NCI-H1436 treated with DMSO at 0.1 percent for 48 hours (cell line): Measurements from ENCODE around the gene HSP90AB1.
A peak's percentile ranks its signal among the peaks of the same experiment; 100 is the strongest.

ENCODE experiments used
- DNase-seq: peaks from one replicate; lab custom pipeline; 2025; lab: John Stamatoyannopoulos, UW

Gene HSP90AB1

DNA sequence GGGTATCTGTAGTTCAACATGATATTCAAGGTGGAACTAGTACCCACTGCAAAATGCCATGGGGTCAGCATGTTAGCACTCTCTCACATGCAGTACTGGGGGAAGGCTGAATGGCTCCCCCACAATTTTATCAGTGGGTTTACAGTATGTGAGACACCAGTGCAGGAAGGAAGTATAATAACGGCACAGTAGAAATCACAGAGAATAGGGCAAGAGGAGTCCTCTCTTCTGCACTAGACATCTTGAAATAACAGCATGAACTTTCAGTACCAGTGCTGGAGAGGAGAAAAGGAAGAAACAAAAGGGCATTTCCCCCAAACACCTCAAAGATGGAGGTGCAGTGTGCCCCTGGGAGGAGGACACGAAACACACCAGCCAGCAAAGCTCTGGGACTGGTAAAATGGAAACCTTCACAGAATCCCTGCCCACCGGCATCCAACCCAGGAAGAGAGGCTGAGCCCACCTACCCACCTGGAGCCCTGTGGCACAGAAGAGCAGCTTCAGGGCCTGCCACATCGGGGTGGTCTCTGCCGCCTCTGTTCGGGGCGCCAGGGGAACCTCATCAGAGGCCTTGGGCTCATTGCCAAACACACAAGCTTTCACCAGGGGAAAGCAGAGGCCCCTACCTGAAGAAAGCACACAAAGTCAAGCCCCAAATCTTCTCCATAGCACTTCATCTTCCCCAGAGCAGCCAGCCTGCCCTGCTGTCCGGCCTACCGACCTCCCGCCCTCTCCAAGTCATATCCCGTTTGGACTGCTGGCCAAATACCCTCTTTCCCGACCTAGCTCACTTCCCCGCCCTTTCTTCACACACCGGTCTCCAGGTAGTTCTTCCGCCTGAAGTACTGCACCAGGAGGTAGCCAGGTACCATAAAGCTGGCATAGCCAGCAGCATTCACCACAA, 9.2 kb downstream of the HSP90AB1 start:
- no peak for DNase-seq

- no peak for DNase-seq
Observed at GRCh38 chr6:44256775-44257024, 9.8 kb downstream of the HSP90AB1 start.

DNA sequence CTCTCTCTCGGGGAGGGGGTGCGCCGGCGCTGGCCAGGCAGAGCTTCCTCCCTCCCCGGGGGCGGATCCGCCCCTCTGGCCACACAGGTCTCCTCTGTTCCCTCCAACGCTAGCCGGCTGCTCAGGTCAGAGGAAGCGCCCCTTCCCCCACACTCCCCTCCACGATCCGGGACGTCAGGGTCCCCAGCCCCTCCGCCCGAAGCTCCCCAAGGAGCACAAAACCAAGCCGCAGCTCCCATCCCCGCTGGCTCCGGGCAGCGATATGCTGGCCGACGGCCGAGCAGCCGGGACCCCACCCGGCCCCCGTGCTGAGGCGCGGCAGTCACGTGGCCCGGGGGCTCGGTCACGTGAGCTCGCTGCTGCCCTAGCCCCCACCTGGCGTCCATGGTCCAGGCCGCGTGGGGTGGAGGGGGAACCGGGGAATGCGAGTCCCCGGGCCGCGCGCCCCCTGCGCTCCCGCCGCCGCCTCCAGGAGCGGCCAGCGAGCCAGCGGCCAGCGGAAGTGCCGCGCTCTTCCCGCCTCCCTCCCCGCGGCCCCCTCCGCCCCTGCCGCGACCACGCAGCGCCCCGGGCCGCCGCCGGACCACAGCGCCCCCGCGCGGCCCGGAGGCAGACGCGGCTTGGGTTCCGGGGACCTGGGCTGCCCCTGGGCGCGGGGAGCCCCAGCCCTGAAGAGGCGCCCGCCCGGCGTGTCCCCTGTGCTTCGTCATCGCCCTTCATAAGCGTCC, 10.3 kb downstream of the HSP90AB1 start, which contains the start of gene SLC35B2:
Gene SLC35B2, minus strand, starts transcription at position 504 of the 728 bp plus-strand sequence. Its CDS starts 118 bp downstream, at position 386.
- DNase-seq, result no peak

DNA sequence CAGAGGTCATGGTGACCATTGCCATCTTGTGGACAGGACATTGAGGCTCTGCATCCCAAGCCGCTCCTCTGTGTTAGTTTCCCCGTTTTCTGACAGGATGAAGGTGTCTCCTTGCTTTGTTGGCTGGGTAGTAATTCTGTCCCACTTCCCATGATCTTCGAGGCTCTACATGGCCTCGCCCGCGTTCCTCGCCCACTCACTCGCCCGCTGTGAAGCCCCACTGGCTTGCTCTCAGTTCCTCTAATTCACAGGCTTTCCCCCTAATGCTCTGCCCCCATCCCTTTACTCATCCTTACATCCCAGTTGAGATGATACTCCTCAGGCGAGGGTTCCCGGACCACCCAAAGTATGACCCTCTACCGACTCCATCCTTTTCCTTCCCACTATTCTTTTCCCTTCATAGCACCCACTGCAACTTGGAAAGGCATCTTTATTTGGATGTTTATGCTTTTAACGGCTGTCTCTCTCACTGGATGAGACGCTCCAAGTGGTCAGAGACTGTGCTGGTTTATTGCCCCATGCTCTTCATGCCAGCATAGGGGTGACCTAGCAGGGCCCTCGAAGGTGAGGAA, 10.9 kb downstream of the HSP90AB1 start:
- no peak for DNase-seq

DNA sequence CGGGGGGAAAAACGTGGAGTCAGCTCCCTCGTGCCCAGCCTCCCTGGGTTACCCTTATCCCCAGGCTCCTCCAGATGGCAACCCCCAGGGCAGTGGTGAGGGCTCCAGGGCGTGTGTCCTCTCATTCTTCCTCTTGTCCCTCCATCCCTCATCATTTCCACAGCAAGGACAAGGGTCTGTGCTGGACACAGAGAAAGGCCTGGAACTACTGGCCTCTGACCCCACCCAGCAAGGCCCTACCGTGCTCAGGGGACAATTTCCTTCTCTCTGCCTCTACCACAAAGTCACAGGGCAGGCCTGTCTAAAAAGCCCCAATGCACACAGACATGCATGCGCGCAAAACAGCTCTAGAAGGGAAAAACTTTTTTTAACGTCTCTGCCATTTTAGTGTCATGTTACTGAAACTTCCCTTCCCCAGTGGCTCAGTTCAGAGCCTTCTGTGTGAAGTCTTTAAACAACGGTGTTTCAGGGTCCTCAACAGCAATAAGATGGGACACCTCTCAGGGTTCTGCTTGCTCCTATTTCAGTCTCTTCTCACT, 11.5 kb downstream of the HSP90AB1 start:
- DNase-seq, result no peak

GRCh38 chr6:44258921-44259320, 12.0 kb downstream of the HSP90AB1 start:
- no peak for DNase-seq

DNA sequence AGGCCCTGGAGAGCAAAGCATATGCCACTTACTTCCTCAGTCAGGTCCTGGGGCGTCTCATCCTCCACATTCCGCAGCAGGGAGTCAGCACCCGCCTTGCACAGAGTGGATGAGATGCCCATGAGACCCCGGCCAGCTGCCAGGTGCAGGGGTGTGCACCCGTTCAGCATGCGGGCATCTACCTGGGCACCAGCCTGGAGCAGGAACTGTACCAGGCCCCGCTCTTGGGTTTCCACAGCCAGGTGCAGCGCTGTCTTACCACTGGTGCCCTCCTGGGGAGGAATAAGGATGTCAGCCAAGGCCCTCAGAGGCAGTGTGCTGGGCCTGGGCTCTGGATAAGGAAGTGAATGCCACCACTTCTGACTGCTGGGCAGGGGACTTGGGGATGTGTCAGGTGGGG, 13.1 kb downstream of the HSP90AB1 start:
- DNase-seq, result no peak

DNA sequence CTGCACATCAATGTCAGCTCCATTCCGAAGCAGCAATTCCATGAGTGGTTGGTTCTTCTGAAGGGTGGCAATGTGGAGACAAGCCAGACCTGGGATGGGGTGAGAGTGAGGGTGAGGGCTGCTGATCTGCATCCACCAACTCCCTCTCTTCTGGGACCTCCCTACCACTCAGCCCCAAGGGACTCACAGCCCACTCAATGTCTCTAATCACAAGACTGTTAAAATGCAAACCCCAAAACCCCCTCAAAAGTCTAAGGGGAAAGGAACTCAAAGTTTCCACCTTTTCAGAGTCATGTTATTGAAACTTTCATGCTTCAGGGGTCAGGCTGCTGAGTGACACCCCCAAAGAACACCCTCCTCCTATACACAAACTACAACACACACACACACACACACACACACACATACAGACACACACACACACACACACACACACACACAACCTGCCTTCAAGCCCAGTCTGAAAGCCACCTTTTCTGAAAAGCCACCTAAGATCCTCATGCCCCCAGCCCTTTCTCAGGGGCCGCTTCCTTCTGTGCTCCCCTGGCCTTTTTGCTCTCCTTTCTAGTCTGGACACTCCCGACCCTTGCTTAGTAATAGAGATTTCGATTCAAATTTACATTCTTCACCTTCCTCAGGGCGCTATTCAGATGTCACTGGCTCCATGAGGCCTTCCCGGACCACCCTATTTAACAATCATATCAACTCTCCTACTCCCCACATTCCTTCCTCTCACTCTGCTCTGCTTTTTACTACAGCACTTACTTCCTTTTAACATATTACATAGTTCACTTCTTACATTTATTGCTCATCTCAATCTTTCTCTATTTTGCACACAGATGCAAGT, 13.8 kb downstream of the HSP90AB1 start:
- no peak for DNase-seq

GRCh38 chr6:44261581-44261980, 14.7 kb downstream of the HSP90AB1 start:
- no peak for DNase-seq

GRCh38 chr6:44262467-44263353, 15.8 kb downstream of the HSP90AB1 start:
- DNase-seq, result no peak

GRCh38 chr6:44263354-44264100, 16.6 kb downstream of the HSP90AB1 start:
- no peak for DNase-seq

DNA sequence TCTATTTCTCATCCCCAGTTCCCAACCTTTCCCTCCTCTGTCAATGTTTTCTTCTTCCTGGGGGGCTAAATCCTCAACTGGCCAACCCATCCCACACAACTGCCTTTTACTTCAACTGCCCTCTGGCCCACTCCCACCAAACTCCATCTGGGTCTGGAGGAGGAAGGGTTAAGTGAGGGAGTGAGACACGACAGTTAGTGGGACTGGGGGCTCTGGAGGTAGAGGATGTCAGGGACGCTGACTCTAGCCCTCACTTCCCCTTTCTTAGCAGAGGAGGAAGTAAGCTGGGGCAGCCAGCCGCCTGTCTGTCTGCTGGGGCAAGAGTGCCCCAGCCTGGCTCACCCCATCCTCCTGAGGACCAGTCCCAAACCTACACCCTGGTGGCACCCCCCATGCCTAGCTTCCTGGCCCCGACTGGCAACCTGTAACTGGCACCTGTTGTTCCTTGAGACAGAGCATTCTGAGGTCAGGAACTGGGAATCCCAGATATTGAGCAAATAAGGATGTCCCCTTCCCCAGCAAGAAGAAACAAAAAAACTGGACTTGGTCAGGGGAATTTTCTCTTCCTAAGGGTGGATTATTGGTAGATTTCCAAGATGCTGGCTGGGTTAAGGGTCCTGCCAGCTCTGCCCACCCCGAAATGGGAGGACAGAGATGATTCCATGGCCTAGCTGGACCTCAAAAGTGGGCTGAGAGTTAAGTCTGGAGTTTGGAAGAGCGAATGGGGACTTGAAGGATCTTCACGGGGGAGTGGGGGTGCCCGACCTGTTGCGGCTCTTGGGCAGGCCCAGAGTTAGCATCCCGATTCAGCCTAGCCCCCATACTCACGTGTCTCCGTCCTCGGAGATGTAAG, 17.5 kb downstream of the HSP90AB1 start:
- DNase-seq, result no peak

GRCh38 chr6:44265007-44265721, 18.3 kb downstream of the HSP90AB1 start, which contains the start of gene NFKBIE:
Gene NFKBIE, minus strand, starts transcription at chr6:44265551. Its CDS starts 205 bp downstream, at chr6:44265346.
- peak; percentile 35 for DNase-seq

DNA sequence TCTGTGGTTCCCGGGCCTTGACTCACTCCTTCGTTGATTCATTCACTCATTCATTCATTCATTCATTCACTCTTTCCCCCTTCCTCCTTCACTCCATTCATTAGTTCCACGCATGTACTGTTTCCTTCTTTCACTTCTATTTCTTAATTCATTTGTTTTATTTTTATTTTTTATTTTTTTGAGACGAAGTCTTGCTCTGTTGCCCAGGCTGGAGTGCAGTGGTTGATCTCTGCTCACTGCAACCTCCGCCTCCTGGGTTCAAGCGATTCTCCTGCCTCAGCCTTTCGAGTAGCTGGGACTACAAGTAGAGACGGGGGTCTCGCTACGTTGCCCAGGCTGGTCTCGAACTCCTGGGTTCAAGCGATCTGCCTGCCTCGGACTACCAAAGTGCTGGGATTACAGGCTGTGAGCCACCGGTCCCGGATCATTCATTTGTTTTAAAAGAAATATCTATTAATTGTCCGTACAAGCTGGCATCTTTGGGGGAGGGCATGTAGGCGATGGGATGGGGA, 18.9 kb downstream of the HSP90AB1 start:
- DNase-seq, result no peak

DNA sequence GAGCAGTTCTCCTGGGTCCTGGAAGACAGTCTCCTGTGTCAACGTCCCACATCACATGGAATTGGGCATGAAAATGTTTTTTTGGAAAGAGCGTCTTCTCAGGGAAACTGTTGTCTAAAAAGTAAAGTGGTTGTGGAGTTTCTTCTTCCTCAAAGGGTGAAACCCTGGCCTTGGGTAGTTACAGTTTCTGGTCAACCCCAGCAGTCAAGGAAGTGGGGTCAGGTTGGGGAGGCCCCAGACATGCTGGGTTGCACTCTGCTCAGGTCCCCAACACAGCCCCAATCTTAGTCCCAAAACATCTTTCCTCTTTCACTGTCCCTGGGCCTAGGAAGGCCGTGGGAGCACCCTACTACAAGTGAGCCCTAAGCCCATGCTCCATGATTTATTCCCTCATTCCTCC, 19.4 kb downstream of the HSP90AB1 start:
- no peak for DNase-seq

DNA sequence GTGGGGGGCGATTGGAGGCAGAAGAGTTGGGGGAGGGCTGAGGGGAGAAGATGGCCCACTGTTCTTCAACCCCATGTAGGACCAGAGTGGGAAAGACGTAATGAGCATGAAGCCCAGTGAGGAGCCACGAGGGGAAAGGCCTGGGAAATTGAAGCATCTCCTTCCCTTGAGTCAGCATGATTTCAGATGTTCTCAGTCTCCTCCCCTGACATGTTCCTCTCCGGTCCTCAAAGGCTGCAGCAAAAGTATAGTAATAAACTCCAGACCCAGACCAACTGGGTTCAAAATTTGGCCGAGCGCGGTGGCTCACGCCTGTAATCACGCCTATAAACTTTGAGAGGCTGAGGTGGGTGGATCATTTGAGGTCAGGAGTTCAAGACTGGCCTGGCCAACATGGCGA, 20.4 kb downstream of the HSP90AB1 start:
- DNase-seq, result no peak

DNA sequence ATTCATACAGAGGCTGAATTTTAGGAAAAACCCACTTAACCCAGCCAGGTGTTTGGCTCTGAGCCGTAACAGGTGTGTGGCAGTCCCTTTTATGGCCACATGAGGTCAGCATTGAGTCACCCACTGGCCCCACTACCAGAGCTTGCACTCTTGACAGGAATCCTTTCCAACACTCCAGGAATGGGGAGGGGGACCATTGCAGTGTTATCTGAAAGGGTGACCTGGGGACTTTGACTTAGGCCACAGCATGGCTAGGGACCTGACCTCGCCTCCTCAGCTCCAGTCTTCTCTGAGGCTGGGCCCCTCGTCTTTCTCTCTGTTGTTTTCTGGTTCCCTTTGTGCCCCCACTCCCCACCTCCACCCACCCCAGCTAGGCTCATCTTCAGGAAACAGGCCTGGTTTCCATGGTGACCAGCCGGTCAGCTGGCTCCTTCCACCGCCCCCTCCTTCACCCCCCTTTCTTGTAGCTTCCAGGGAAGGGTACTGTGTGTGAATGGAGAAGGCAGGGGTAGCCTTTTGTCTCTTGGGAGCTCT, 21.3 kb downstream of the HSP90AB1 start:
- DNase-seq, result no peak
